NCI-H2107 (cell line): Measurements from ENCODE around the gene SMIM23.
"Not testable (repeated sequence)": the region's sequence is repeated elsewhere in the genome, so short reads cannot be mapped to it uniquely, and the experiment has no call there.

Experiments used
- DNase-seq: peaks from one replicate; lab custom pipeline; 2025; lab: John Stamatoyannopoulos, UW

SMIM23 gene

DNA sequence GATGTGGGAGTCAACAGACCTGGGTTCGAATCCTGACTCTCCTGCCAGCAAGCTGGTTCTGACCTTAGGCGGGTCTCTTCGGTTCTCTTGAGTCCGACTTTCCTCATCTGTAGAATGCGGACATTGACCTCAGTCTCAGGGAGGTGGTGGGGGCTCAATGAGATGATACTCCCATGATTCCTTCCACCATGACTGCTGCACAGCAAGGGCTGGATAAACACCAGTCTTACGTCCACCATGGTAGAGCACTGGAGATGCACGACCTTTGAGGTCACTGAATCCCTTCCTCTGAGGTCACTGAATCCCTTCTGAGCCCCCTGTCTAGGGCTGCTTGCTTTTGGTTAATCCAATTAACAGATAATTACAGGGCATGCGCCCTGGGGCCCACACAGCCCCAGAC is 12.5 kb upstream of the SMIM23 start:
- DNase-seq: no peak

DNA sequence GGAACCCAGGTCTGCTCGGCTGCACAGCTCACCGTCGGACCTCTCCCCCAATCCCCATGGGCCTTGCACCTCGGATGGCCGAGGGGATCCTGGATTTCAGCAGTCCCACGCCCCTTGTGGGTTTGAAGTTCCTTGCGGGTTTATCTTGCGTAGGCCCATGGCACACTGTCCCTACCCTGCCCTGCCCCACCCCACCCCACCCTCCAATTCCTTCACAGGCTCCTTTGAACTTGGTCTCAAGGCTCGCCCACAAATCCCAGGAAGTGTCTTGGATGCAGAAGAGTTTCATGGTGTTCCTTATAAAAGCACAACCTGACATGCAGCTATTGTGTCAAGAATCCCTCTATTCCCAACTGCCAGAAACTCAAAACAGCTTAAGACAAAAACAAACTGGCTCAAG is 11.2 kb upstream of the SMIM23 start:
- DNase-seq: no peak

GRCh38 chr5:171776213-171776612 is 9.4 kb upstream of the SMIM23 start:
- DNase-seq: no peak

DNA sequence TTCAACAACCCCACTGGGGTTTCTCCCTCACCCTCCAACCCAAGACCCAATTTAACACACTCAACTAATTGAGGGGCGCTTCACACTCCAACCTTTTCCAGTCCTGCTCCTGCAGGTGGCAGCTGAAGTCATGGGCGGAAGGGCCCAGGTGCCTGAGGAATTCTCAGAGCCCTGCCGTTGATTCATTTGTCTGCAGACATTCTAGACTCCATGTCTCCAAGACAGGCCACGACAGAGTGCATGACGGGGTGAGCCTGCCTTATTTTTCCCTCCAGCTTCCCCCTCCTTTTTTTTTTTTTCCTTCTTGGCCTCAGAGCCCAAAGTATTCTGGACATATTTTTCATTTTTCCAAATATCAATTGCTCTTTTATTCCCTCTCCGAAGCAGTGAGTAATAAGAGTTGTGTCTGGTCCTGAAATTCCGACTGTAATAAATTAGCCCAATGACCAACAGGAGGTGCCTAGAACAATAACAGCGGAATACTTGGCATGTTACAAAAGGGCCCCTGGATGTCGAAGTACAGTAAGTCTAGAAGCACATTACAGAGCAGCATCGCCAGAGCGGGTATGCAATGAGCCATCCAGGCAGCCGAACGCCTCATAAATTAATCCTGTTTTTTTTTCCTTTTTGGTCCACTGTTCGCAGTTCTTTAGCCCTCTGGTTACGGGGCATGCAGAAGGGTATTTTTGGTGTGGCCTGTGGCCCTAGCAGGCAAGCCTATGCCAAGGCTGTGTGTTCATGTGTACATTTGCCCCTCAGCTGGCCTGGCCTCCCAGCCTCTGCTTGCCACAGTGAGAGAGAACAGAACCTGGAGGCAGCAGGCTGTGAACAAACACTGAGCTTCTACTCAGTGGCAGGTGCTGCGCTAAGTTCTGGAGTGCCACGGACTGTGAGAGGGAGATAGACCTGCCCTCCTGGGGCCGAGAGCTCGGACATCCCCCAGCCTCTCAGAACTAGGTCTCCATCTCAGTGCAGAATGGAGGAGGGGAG is 8.6 kb upstream of the SMIM23 start:
- DNase-seq: no peak

- not testable (repeated sequence) for DNase-seq
Observed at GRCh38 chr5:171781744-171782143, 3.9 kb upstream of the SMIM23 start.

DNA sequence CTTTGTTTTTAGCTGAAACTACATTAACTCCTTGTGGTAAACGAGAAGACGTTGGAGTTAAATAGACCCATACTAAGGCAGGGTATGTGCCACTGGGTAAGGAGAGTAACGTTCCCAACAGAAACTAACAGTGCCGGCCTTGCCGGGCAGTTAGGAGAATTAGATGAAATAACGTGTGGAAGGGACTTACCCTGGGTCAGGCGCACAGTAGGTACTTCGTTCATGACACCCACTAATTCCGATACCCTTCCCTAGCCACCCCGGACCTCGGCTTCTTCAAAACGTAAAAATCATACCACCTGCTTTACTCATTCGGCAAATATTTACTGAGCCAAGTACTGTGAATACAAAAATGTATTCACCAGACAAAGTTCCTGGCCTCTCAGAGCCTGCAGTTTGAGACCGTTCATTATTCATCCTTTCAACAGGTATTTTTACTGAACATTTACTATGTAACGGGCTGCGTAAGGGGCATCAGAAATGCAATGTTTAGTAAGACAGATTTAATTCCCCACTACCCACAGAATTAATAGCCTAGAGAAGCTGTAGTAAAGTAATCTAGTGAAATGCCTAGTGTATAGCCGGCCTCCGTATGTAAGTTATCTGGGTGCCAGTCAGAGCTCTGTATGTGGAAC is 3.2 kb upstream of the SMIM23 start:
- no peak for DNase-seq

DNA sequence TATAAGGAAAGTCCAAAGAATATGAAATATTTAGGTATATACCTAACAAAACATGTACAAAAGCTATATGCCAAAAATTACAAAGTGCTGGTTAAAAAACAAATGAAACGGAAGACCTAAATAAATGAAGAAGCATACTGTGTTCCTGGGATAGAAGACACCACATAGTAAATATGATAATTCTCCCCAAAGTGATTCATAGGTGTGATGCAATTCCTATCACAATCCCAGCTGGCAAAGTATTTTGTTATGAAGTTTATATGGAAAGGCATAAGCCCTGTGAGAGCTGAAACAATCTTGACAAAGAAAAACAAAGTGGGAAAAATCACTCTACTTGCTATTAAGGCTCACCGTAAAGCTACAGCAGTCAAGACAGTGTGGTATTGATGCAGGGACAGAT is 2.6 kb upstream of the SMIM23 start:
- no peak for DNase-seq

DNA sequence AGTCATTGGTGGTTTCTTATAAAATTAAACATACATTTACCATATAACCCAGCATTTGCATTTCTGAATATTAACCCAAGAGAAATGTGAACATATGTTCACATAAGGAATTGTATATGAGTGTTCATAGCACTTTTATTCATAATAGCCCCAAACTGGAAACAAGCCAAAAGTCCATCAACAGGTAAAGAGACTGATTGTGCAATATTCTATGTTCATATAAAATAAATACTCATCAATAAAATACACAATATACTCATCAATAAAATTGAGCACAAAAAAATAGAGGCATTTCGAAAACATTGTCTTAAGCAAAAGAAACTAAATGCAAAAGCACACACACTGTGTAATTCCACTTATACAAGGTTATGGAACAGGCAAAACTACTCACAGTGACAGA is 3.7 kb downstream of the SMIM23 start:
- no peak for DNase-seq

DNA sequence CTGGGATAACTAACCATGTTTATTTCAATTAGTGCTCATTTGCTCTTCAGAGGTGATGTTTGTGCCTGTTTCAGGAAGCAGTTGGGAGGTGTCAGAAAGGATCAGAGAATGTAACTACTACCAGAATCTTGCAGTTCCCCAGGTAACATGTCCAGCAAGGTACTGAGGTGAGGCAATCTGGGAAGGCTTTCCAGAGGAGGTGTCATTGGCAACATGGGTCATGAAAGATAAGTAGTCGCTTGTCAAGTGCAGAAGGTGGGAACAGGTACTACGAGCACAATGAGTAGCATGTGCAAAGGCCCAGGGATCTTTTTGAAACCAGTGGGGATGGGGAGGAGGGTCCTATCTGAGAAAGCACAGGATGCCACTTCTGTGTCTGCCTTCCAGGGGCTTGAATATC is 4.8 kb downstream of the SMIM23 start:
- DNase-seq: no peak

GRCh38 chr5:171794470-171794960 is 8.9 kb downstream of the SMIM23 start:
- no peak for DNase-seq

GRCh38 chr5:171795381-171795780 is 9.8 kb downstream of the SMIM23 start:
- DNase-seq: no peak

DNA sequence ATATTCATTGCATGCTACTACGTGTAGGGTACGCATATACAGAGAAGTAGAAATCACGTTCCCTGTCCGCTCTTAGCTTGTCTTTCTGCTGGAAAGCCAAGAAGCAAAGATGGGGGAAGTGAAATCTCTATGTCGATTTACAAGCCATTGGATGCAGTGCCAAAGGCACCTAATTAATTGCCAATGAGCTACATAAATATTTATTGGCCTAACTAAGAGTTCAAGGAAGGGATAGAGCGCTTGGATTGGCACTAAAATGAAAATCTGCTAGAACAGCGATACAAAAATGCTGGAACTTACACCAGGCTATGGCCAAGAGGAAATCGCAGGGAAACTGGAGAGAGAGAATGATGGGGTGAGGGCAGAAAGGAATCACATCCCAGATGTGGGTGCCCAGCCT is 10.8 kb downstream of the SMIM23 start:
- DNase-seq: no peak

GRCh38 chr5:171797543-171797942 is 11.9 kb downstream of the SMIM23 start:
- no peak for DNase-seq

GRCh38 chr5:171798418-171798817 is 12.8 kb downstream of the SMIM23 start:
- DNase-seq: no peak

- no peak for DNase-seq
Observed at GRCh38 chr5:171801839-171802238, 16.2 kb downstream of the SMIM23 start.

DNA sequence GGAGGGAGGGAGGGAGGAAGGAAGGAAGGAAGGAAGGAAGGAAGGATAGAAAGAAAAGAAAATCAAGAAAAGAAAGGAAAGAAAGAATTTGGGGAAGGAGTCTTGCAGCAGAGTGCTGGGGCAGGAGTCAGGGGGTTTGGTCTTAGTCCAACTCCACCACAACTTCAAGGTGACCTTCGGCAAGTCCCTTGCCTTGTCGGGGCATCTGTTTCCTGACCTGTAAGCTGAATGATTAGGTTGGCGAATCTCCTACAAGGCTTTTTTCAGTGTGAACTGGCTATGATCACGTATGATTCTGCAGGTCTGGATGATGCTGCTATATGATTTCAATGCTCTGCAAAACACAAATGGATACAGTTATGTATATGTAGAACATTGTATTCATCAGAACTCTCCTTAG is 20.1 kb downstream of the SMIM23 start:
- no peak for DNase-seq

GRCh38 chr5:171806976-171807747 is 21.5 kb downstream of the SMIM23 start:
- peak; percentile 3 for DNase-seq

DNA sequence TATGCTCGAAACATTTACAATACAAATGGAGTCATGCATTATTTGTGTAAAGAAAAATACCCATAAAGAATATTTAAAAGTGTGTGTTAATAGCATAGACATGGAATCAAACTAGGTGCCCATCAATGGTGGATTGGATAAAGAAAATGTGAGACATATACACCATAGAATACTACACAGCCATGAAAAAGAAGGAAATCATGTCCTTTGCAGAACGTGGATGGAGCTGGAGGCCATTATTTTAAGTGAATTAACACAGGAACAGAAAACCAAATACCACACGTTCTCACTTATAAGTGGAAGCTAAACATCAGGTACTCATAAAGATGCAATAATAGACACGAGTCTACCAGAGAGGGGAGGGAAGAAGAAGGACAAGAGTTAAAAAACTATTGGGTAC is 22.8 kb downstream of the SMIM23 start:
- no peak for DNase-seq

GRCh38 chr5:171808951-171809350 is 23.3 kb downstream of the SMIM23 start:
- DNase-seq: no peak

GRCh38 chr5:171810227-171810626 is 24.6 kb downstream of the SMIM23 start:
- peak; percentile 11 for DNase-seq

DNA sequence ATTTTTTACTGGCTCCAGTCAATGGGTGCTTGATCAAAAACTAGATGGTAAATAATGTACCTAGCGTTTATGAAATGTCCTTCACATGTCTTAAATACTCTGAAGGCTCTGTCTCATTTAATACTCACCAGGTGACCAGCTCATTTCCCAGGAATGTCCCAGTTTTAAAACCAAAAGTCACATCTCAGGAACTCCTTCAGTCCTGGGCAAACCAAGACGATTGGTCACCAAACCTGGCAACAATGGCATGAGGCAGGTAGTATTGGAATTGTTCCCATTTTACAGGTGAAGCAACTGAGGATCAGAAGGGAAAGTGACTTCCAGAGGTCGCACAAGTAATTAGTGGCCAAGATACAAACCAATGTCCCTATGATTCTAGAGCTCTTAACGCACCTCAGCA is 27.7 kb downstream of the SMIM23 start:
- DNase-seq: no peak

DNA sequence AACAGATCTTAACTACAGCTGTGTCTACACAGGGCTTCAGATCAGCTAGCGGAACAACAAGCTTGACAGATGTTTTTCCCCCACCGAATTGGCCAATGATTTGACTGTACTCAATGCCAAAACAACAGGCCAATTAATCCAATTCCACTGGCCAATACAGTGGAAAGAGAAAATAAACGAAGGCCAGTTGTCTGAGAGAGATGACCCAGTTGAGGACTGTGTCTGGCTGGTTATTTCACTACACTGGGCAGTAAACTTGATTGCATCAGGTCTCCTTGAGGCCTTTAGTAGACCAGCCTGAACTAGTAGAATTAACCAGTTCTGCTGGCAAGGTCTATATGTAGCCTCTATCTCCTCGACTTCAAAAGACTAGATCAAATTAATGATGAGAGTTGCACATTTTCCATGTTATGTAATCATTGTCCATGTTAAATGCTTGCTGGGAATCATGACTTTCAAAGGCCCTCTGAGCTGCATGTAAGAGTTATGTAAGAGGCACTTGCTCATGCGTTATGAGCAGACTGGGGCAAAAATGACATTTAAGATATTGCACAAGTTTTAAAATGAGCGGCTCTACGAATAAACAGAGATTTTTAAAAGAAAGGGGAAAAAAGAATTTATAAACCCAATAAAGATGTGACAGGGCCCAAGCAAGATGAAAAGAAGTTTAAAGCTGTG is 28.3 kb downstream of the SMIM23 start:
- no peak for DNase-seq
